Stimulated activated CD4-positive, alpha-beta T cell treated with anti-CD3 and anti-CD28 coated beads, Interleukin-2, amount 100 ng/mL, for 4 hours (primary cell): ENCODE data around the gene ITPR1.

Experiments
- DNase-seq: peaks from one replicate; pipeline ENCODE4 v3.0.0-alpha.2; 2020; ENCODE audit warnings: low read depth

The ITPR1 gene

DNA sequence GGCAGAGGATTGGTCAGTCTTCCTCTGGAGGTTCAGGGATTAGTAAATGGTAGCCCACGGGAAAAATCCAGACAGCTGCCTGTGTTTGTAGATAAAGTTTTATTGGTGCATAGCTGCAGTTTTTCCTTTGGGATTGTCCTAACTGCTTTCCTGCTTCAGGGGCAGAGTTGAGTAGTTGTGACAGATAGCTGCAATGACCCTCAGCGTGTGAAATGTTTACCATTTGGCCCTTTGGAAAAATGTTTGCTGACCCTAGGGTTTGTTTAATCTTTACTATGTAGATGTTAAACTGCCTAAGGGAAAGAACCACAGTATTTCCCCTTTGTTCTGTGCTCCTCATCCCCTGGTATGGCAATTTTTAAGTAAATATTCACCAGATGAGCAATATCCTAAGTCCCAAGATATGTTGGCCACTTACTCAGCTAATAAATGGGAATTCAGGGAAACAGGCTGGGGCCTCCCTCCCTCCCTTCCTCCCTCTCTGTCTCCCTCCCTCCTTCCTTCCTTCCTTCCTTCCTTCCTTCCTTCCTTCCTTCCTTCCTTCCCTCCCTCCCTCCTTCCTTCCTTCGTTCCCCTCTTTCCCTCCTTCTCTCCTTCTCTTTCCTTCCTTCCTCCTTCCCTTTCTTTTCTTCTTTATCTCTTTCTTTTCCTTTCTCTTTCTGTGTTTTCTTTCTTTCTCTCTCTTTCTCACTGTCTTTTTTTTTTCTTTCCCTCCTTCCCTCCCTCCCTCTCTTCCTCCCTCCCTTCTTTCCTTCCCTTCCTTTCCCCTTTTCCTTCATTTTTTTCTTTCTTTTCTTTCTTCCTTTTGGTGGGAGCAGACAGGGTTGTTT lies 251.5 kb downstream of the ITPR1 start:
- DNase-seq, result no peak

DNA sequence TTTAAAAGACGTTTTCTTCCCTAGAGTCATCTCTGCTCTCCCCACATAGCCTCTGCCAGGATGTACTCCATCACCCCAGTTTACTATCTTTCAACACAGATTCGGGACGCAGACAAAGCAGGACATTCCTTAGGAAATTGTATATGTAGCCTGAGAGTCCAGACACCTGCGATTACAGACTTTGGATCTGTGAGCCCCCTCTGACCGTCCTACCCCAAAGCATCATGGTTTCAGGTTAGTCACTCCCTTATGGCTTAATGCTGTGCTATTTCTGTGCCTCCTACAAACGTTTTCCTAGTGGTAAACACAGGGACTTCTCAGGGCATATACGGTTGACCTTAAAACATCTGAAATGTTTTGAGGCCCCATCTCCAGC lies 252.1 kb downstream of the ITPR1 start:
- DNase-seq, result no peak

GRCh38 chr3:4746241-4746958 lies 253.3 kb downstream of the ITPR1 start:
- DNase-seq, result no peak

DNA sequence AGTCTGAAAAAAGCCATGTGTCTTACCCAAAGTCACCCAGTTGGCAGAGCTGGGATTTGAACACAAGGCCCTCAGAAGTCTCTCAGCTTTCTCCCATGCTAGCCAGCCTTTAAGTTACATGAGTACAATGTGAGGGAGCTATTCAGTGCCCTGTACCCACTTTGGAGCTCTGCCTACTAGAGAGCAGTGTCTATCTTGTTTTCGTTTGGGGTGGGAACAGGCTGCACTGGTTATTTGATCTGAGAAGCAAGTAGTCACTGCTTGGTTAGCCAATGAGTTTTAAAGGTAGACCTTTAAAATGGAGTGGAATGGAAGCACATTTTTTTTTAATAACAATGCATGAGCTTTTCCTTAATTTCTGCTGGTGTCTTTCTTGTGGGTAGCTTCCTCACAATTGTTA lies 255.0 kb downstream of the ITPR1 start:
- no peak for DNase-seq

- DNase-seq, result no peak
These were observed 255.7 kb downstream of the ITPR1 start for GRCh38 chr3:4748701-4749378.

DNA sequence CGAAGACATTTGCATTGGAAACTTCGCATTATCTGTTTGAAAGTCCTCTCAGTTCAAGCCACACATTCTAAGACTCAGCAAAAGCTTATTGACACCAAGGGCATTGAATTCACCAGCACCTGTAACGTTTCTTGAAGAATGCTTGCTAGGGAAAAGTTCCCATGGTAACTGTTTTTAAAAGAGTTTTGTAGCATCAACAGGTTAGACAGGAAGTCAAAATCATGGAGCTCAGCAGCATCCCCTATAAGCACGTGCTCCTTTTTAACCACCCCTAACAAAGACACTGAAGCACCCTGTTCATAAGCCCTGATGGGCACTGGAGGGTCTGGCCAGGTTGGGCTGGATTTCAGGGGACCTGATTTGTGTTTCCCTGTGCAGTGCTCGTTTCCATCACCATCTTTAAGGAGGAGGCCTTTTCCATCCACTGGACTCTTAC lies 256.4 kb downstream of the ITPR1 start:
- no peak for DNase-seq

GRCh38 chr3:4750306-4750968 lies 257.3 kb downstream of the ITPR1 start:
- no peak for DNase-seq

DNA sequence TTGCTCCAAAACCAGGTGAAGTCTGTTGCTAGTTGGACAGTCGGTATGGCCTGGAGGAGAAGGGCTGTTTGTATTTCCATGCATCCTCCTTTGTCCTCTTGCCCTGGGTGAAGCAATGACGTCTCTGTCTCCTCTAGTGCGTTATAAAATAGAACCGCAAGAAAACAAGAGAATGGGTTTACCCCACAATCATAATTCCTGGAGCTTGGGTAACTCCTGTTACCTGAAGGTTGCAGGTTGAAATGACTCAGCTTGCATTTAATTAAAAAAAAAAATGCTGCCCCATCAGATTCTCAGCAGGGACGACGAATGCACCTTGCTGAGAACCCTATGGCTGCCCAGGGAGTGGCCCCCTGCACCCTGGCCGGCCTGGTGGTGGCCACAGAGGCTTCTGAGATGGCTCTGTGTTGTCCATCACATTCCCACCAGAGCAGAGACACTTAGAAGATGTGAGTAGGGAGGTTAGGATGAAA lies 257.9 kb downstream of the ITPR1 start:
- no peak for DNase-seq

DNA sequence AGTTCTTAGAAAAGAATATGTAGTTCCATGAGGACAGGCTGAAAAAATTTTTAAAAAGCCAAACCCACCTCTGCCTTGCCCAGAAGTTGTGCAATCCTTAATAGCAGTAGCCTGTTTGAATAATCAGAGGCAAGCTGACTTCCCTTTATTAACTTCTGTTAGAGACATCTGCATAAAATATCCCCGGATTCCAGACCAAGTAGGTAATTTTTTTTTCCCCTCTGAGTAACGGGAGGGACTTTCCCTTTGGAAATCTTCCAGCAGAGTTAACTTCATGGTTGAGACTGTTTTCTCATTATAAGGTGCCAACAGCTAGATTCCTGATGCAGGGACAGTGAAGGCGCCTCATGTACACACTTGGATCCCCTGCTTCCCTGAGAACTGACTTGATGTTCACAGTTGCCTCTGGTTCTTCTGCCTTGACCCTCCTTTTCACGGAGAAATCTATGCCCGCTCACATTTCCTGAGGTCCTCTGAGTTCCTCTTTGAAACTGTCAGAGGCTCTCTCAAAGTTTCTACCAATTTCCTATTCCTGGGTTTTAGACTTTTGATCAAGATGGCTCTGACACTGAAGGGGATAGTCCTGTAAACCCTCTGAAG lies 258.5 kb downstream of the ITPR1 start:
- DNase-seq, result no peak

DNA sequence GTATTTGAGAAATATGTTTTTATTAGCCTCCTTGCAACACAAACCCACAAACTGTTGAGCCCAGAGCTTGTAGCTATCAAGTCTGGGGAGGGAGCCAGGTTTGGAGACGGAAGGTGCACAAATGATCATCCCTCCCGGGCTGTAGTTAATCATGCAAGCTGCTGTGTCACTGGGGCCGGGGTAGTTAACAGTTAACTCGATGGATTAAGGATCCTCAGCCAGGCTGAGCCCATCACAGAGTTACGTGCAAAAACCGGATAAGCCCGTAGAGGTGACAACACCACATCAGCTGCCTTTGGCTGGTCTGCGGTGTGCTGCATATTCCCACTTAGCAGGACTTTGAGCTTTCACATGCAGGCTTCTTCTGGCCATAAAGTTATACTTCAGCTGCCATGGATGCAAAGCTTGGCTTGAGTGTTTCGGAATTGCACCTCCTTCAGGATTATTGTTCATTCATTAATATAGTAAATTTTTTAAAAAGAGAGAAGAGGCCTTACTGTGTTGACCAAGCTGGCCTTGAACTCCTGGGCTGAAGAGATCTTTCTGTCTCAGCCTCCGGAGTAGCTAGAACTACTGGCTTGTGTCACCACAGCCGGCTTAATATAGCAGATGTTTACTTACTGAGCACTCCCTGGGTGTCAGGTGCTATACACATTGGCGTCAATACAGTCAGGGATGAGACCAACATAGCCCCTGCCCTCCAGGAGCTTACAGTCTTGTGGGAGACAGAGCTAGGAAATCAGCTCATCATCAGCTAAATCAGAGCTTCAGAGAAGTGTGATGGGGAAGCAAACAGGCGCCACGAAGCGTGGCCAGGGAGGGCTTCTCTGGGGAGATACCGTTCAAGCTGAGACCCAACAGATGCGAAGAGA lies 259.3 kb downstream of the ITPR1 start:
- DNase-seq, result no peak

GRCh38 chr3:4753073-4753691 lies 260.0 kb downstream of the ITPR1 start:
- DNase-seq, result no peak

DNA sequence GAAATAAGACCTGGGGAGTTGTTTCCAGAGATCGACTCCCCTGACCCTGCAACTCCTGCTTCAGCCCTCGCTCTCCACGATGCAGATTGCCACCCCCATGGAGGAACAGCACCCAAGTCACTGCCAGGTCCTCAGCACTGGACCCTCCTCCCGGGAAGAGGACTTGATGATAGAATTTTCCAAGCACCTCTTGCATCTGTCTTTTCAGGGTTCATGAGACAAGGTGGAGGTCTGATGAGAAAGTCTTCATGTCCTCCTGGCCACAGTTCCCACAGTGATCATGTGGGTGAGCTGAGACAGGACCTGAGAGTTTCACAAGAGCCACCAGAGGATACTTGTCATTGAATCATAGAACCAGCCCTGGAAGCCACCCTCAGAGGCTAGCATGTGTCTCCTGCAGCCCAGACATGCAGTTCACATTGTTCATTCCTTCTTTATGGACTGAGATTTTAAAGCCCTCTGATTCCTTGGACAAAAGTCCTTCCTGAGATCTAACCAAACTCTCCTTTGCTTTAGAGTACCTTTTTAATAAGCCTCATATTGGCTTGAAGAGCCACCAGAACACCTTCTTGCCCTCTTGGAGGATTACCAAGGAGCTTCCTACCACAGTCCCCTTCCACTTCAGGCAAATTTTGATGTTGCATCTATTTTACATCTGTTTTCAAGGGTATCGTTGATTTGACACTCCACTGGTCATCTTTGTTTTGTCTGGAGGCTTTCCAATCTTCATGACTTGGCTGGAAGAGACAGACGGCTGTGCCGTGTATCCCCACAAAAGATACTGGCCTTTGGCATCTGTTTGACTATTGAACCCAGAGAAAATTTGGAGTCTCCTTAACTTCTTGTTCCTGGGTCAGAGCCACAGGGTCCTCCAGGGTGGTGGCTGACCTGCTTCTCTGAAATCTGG lies 261.3 kb downstream of the ITPR1 start:
- no peak for DNase-seq

DNA sequence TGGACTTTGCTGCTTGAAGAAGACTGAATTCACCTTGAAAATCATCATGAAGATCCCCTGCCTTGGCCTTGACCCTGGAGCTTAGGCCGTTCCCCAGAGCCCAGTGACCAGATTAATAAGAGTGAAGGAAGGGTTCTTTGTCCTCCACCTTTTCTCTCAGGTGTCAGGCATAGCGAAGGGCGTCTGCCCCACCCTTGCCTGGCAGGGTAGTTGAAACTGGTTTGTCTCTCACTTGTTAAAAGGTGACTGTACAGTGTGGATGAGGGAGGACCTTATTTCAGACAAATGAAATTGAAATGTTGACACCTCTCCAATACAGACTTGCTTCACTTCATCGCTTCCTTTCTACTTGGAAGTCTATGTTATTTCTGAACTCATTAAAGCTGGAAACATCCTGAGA lies 262.4 kb downstream of the ITPR1 start:
- DNase-seq, result no peak

- no peak for DNase-seq
These were observed 263.1 kb downstream of the ITPR1 start for GRCh38 chr3:4756057-4756775.

GRCh38 chr3:4756855-4757574 lies 263.9 kb downstream of the ITPR1 start:
- DNase-seq, result no peak

- no peak for DNase-seq
These were observed 264.6 kb downstream of the ITPR1 start for GRCh38 chr3:4757575-4758248.

DNA sequence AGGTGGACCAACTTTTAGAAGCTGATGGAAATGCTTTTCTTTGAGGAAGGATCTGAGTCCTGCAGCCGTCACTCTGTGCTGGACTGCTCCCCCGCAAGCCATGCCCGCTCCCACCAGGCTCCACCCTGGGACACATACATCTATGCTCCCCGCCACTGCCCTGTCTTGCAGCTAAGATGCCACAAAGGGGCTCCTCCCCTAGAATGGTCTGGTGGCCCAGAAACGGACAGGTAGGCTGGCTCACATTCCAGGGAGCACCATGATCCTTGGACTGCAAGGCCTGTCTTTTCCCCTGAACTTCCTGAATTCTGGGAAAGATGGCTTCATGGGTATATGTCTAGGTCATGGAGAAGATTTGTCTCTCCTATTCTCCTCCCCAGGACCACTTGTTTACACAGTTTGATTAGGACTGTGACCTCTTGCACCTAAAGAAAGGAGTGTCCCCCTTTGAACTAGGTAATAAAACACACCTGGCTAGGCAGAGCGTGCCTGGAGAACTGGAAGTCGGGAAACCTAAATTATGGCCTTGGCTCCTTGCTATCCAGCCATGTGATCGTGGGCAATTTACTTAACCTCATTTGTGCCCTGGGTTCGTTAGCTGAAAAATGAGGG lies 265.2 kb downstream of the ITPR1 start:
- DNase-seq, result no peak
